Mesenchymal stem cell (in vitro differentiated cells and primary cell): ENCODE data around the gene FXYD7.

Source experiments
- DNase-seq: peaks from one replicate; pipeline ENCODE4 v3.0.0-alpha.2; 2013
- H2AFZ ChIP-seq: one replicate; pipeline ENCODE4 v1.6.1; 2013; ENCODE audit warnings: low read depth, mild to moderate bottlenecking, control low read depth, inconsistent platforms, low read length, moderate library complexity
- H2AK5ac ChIP-seq: 2 replicates; pipeline ENCODE4 v1.6.1; 2013; ENCODE audit warnings: low read length, moderate library complexity, mild to moderate bottlenecking, inconsistent platforms; ENCODE audit not compliant: severe bottlenecking
- H2BK120ac ChIP-seq: one replicate; pipeline ENCODE4 v1.6.1; 2013; ENCODE audit warnings: low read depth, mild to moderate bottlenecking, inconsistent platforms, low read length, moderate library complexity
- H2BK12ac ChIP-seq, 2 experiments: one replicate each; pipeline ENCODE4 v1.6.1; 2013; ENCODE audit warnings: inconsistent platforms in 2 of 2, low read length in 2 of 2, mild to moderate bottlenecking in 2 of 2, moderate library complexity in 2 of 2, control low read depth in 1 of 2
- H2BK15ac ChIP-seq: one replicate; pipeline ENCODE4 v1.6.1; 2013; ENCODE audit warnings: mild to moderate bottlenecking, low read depth, inconsistent platforms; ENCODE audit not compliant: poor library complexity, severe bottlenecking
- H2BK5ac ChIP-seq: 2 replicates; pipeline ENCODE4 v1.6.1; 2013; ENCODE audit warnings: low read depth, mild to moderate bottlenecking, low read length, control low read depth, inconsistent platforms; ENCODE audit not compliant: poor library complexity, severe bottlenecking
- H3K14ac ChIP-seq, 2 experiments: one replicate each; pipeline ENCODE4 v1.6.1; 2013; ENCODE audit warnings: inconsistent platforms in 2 of 2, low read length in 2 of 2, control low read depth in 1 of 2, mild to moderate bottlenecking in 1 of 2, moderate library complexity in 1 of 2
- H3K18ac ChIP-seq, 2 experiments: one replicate each; pipeline ENCODE4 v1.6.1; 2013; ENCODE audit warnings: inconsistent platforms in 2 of 2, low read length in 2 of 2, control low read depth in 1 of 2, low read depth in 1 of 2, mild to moderate bottlenecking in 1 of 2
- H3K23ac ChIP-seq, 2 experiments: one replicate each; pipeline ENCODE4 v1.6.1; 2013; ENCODE audit warnings: inconsistent platforms in 2 of 2, low read length in 2 of 2, mild to moderate bottlenecking in 2 of 2, moderate library complexity in 2 of 2, control low read depth in 1 of 2
- H3K27ac ChIP-seq: 2 replicates; pipeline ENCODE4 v1.5.1; 2013; ENCODE audit warnings: mild to moderate bottlenecking, moderate library complexity, low read length, control low read depth, inconsistent platforms; ENCODE audit not compliant: poor library complexity, severe bottlenecking
- H3K27me3 ChIP-seq, 2 experiments: 2 replicates each; pipeline versions ENCODE4 v1.6.1 to v1.7.0; 2013; ENCODE audit warnings: low read length in 2 of 2, mild to moderate bottlenecking in 2 of 2, moderate library complexity in 2 of 2, control low read depth in 1 of 2, inconsistent platforms in 1 of 2; ENCODE audit not compliant: control insufficient read depth in 1 of 2, insufficient read depth in 1 of 2
- H3K36me3 ChIP-seq, 2 experiments: 2 replicates each; pipeline versions ENCODE4 v1.6.1 to v1.7.0; 2013; ENCODE audit warnings: low read length in 2 of 2, control low read depth in 1 of 2, inconsistent platforms in 1 of 2, low read depth in 1 of 2, mild to moderate bottlenecking in 1 of 2; ENCODE audit not compliant: insufficient read depth in 2 of 2, control insufficient read depth in 1 of 2
- H3K4ac ChIP-seq, 2 experiments: one replicate each; pipeline ENCODE4 v1.6.1; 2013; ENCODE audit warnings: inconsistent platforms in 2 of 2, low read length in 2 of 2, mild to moderate bottlenecking in 2 of 2, moderate library complexity in 2 of 2, control low read depth in 1 of 2, low read depth in 1 of 2
- H3K4me1 ChIP-seq: 2 replicates; pipeline ENCODE4 v1.6.1; 2013; ENCODE audit warnings: low read depth, low read length, control low read depth; ENCODE audit not compliant: control insufficient read depth, insufficient read depth
- H3K4me2 ChIP-seq: 2 replicates; pipeline ENCODE4 v1.6.1; 2013; ENCODE audit warnings: low read length, mild to moderate bottlenecking, inconsistent platforms; ENCODE audit not compliant: poor library complexity, severe bottlenecking
- H3K4me3 ChIP-seq, 2 experiments: 2 replicates each; pipeline versions ENCODE4 v1.5.1 to v1.7.0; 2013; ENCODE audit warnings: low read length in 2 of 2, mild to moderate bottlenecking in 2 of 2, control low read depth in 1 of 2, low read depth in 1 of 2; ENCODE audit not compliant: insufficient read depth in 1 of 2
- H3K79me1 ChIP-seq: replicated peaks from 2 replicates; pipeline ENCODE4 v1.6.1; 2013; ENCODE audit warnings: mild to moderate bottlenecking, control low read depth, low read length, inconsistent platforms; ENCODE audit not compliant: poor library complexity, severe bottlenecking
- H3K9ac ChIP-seq: 2 replicates; pipeline ENCODE4 v1.7.0; 2013; ENCODE audit warnings: mild to moderate bottlenecking, low read length, moderate library complexity
- H3K9me3 ChIP-seq: 2 replicates; pipeline ENCODE4 v1.7.0; 2013; ENCODE audit warnings: mild to moderate bottlenecking, low read length; ENCODE audit not compliant: control insufficient read depth
- H4K8ac ChIP-seq: one replicate; pipeline ENCODE4 v1.6.1; 2013; ENCODE audit warnings: inconsistent platforms, mild to moderate bottlenecking, low read length, moderate library complexity
- H4K91ac ChIP-seq: one replicate; pipeline ENCODE4 v1.6.1; 2013; ENCODE audit warnings: mild to moderate bottlenecking, low read length, inconsistent platforms
- WGBS: methylation state at CpG from one replicate; pipeline ENCODE4 v1.1.7; 2013; ENCODE audit warnings: mixed read lengths; 5-methylcytosine and 5-hydroxymethylcytosine counted together

Gene FXYD7

DNA sequence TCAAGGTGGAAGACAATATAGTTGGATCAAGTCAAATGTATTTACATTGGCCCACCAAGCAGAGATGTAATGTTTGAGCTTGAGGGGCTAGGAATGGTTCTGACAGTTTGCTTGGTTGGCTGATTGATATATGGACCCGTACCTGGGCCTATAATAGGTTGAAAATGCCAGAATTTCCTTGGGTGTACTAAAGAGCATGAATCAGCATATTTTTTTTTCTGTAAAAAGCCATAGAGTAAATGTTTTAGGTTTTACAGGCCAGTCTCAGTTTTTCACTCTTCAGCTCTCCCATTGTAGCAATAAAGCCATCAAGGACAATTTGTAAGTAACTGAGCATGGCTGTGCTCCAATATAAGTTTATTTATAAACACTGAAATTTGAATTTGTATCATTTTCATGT, 38.3 kb downstream of the FXYD7 start:
- Histone ChIP-seq H3K9ac (no peak overlapping the region), H2BK15ac (no peak overlapping the region), H2AFZ (no peak overlapping the region), H3K18ac (no peak overlapping the region), H3K9me3 (peaks cover 19% of the 10 kb centered on the region), H3K4me2 (no peak overlapping the region), H3K4me3 (no peak overlapping the region), H4K91ac (no peak overlapping the region), H3K79me1 (no peaks in the 10 kb centered on the region), H2BK12ac (no peak overlapping the region), H3K36me3 (no peaks in the 10 kb centered on the region), H3K4ac (no peak overlapping the region), H3K27me3 (no peaks in the 10 kb centered on the region), H3K23ac (no peak overlapping the region), H2AK5ac (no peak overlapping the region), H3K27ac (no peak overlapping the region), H3K14ac (no peak overlapping the region), H4K8ac (no peak overlapping the region), H2BK120ac (no peak overlapping the region), H2BK5ac (no peak overlapping the region), H3K4me1 (no peaks in the 10 kb centered on the region)
- no peak for DNase-seq
- 40% methylated on average over 1 of the region's 1 CpG for WGBS

DNA sequence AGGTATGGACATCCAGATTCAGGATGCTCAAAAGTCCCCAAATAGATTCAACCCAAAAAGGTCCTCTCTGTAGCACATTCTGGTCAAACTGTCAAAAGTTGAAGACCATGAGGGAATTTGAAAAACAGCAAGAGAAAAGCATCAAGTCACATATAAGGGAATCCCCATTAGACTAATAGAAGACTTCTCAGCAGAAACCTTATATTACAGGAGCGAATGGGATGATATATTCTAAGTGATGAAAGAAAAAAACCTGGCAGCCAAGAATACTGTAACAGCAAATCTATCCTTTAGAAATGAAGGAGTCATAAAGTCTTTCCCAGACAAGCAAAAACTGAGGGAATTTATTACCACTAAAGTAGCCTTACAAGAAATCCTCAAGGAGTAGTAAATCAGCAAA, 41.2 kb downstream of the FXYD7 start:
- Histone ChIP-seq H3K4ac (no peak overlapping the region), H2BK12ac (no peak overlapping the region)

GRCh38 chr19:35184884-35185283, 41.8 kb downstream of the FXYD7 start:
- H3K4me2 ChIP-seq: no peak overlapping the region
- no peak overlapping the region for H3K23ac ChIP-seq
- no peak overlapping the region for H2BK15ac ChIP-seq
- H3K36me3 ChIP-seq: no peaks in the 10 kb centered on the region
- H2BK120ac ChIP-seq: no peak overlapping the region
- H2AFZ ChIP-seq: no peak overlapping the region
- H3K9ac ChIP-seq: no peak overlapping the region
- no peak for DNase-seq
- H4K8ac ChIP-seq: no peak overlapping the region
- H2AK5ac ChIP-seq: no peak overlapping the region
- no peak overlapping the region for H4K91ac ChIP-seq
- H2BK12ac ChIP-seq: no peak overlapping the region
- H3K79me1 ChIP-seq: no peaks in the 10 kb centered on the region
- H3K4ac ChIP-seq: no peak overlapping the region
- H3K4me3 ChIP-seq: no peak overlapping the region
- H2BK5ac ChIP-seq: no peak overlapping the region
- peaks cover 16% of the 10 kb centered on the region for H3K9me3 ChIP-seq
- H3K4me1 ChIP-seq: no peaks in the 10 kb centered on the region
- H3K18ac ChIP-seq: no peak overlapping the region
- H3K27ac ChIP-seq: no peak overlapping the region
- 68% methylated on average over 2 of the region's 2 CpGs for WGBS
- H3K14ac ChIP-seq: no peak overlapping the region
- H3K27me3 ChIP-seq: no peaks in the 10 kb centered on the region

More for the DNA sequence above, 41.2 kb downstream of the FXYD7 start:
- Histone ChIP-seq H3K18ac (no peak overlapping the region), H2BK5ac (no peak overlapping the region), H2BK120ac (no peak overlapping the region), H2BK15ac (no peak overlapping the region), H3K9me3 (peaks cover 16% of the 10 kb centered on the region), H4K8ac (no peak overlapping the region), H2AFZ (no peak overlapping the region), H3K4me2 (no peak overlapping the region), H3K27me3 (no peaks in the 10 kb centered on the region), H3K27ac (no peak overlapping the region), H3K9ac (no peak overlapping the region), H3K36me3 (no peaks in the 10 kb centered on the region), H2AK5ac (no peak overlapping the region), H4K91ac (no peak overlapping the region), H3K4me3 (no peak overlapping the region), H3K23ac (no peak overlapping the region), H3K4me1 (no peaks in the 10 kb centered on the region), H3K79me1 (no peaks in the 10 kb centered on the region), H3K14ac (no peak overlapping the region)
- no peak for DNase-seq
- no CpG with 5 or more reads among the region's 1 CpG for WGBS

- Histone ChIP-seq H3K36me3 (no peaks in the 10 kb centered on the region), H4K91ac (no peak overlapping the region), H2BK120ac (no peak overlapping the region), H2BK12ac (no peak overlapping the region), H3K4me3 (no peak overlapping the region), H3K27me3 (peaks cover 7 to 18% of the 10 kb centered on the region in 2 experiments), H3K14ac (no peak overlapping the region), H2AFZ (no peak overlapping the region), H3K79me1 (no peaks in the 10 kb centered on the region), H3K4me1 (no peaks in the 10 kb centered on the region), H3K4me2 (no peak overlapping the region), H3K23ac (no peak overlapping the region), H3K9ac (no peak overlapping the region), H3K18ac (no peak overlapping the region), H4K8ac (no peak overlapping the region), H2BK15ac (no peak overlapping the region), H3K27ac (no peak overlapping the region), H2BK5ac (no peak overlapping the region), H3K9me3 (no peaks in the 10 kb centered on the region), H2AK5ac (no peak overlapping the region), H3K4ac (no peak overlapping the region)
- WGBS: 82% methylated on average over 6 of the region's 9 CpGs
- DNase-seq: no peak
These were observed 51.2 kb downstream of the FXYD7 start for GRCh38 chr19:35194012-35194984.
